Measurements from ENCODE around the gene ACTMAP. TPM values are rescaled to one million over a fixed set of nuclear protein-coding genes. Genes with fewer than 3 reads are reported as not detected.

Gene ACTMAP
- total and polyA plus RNA-seq, 9 of the 15 experiments (the other 6 are each of a cell fraction or from before 2014, with no cell fraction given), result 1.7 to 16.6 (median 4.9) TPM

DNA sequence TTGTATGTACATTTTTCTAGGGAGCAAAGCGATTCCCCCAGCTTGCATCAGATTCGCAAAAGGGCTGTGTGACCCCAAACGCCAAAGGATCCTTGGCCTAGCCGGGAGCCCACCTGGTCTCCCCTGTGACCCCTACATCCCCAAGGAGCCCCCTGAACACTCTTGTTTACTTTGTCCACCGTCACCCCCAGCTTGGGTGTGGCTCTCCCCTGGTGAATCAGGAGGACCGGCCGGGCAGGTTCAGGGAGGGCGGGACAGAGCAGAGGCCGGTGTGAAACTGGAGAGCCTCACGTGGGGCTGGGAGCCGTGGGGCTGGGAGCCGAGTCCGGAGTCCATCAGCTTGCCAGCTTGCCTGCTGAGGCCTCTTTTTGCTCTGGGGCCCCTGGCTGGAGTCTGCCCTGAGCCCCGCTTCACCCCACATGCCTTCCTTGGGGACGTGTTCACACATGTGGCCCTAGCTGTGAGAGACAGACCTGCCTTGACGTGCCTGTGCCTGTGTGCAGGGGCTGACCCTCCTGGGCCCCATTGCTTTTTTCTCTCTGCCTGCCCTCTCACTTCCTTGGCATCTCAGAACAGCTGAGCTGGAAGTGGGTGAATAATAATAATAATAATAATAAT lies 31.4 kb downstream of the ACTMAP start:
- intact Hi-C loops (cut with micrococcal nuclease), result no loop called here
- POLR2A ChIA-PET, result interaction anchor here (0.6 to 1.3 kb wide), 7 partner anchors 11 to 253 kb away, joined by 3 to 5 read pairs (median 3); partner anchors contain the start of gene BLVRB
- in situ Hi-C loops (cut with MboI), result no loop called here
- Histone ChIP-seq H3K79me2 (ENCODE audit: control insufficient read depth, insufficient read depth, low read length) (peaks cover 64% of the 10 kb centered on the region), H3K9ac (ENCODE audit: insufficient read depth in 1 of 2, low read depth in 2 of 2, low read length in 2 of 2) (peak overlapping the region; percentile 79 to 90), H3K4me3 (peak overlapping the region; percentile 62), H3K9me1 (ENCODE audit: control insufficient read depth, insufficient read depth, low read length) (no peaks in the 10 kb centered on the region), H3K4me1 (replicated peaks in 1 of 2; ENCODE audit: control insufficient read depth in 2 of 2, insufficient read depth in 2 of 2, low read length in 2 of 2) (peaks cover 21 to 54% of the 10 kb centered on the region in 2 experiments), H3K27me3 (ENCODE audit: control insufficient read depth in 2 of 2, insufficient read depth in 2 of 2, low read length in 2 of 2) (no peaks in the 10 kb centered on the region), H3K4me2 (ENCODE audit: insufficient read depth, low read length) (peak overlapping the region; percentile 93), H3K36me3 (ENCODE audit: control insufficient read depth, insufficient read depth, low read length) (peaks cover 10% of the 10 kb centered on the region), H3K9me3 (replicated peaks; ENCODE audit: control insufficient read depth, insufficient read depth, low read depth, low read length) (no peaks in the 10 kb centered on the region), H3K27ac (ENCODE audit: extremely low read depth, low read depth, low read length) (peak overlapping the region; percentile 80), H2AFZ (ENCODE audit: low read depth, low read length) (peak overlapping the region; percentile 64), H4K20me1 (replicated peaks; ENCODE audit: control insufficient read depth, insufficient read depth, low read length) (no peaks in the 10 kb centered on the region)
- CTCF ChIA-PET (ENCODE audit: low intra/inter-chr PET ratio), result no interaction called here
- BruUV-seq (replicated peaks), result no TSS peak
- DNase-seq (ENCODE audit: extremely low read depth in 1 of 4, low spot score in 3 of 4) (peak; percentile 60 to 71 (median 64)), FAIRE-seq (no peak), ATAC-seq (peak; percentile 65)
- 0% methylated on average over 12 of the region's 16 CpGs for WGBS (ENCODE audit: insufficient coverage, low coverage, missing lambda C conversion rate)
- TF ChIP-seq RAD51 (IDR thresholded peaks at IDR 0.05; ENCODE audit: borderline replicate concordance, low read depth) (peak; percentile 54; the same call in 1 of the 2 replicates), HDAC1 (IDR thresholded peaks at IDR 0.05) (peak in 1 of 2 experiments; percentile 69; a peak in 2 of 4 replicates), ZBTB1 (CRISPR knock-in tag; IDR thresholded peaks at IDR 0.05; ENCODE audit: borderline replicate concordance, low read depth) (peak; percentile 21; the same call in 1 of the 2 replicates), ZFX (CRISPR knock-in tag; IDR thresholded peaks at IDR 0.05) (peak; percentile 38; the same call in 1 of the 2 replicates), MYC (IDR thresholded peaks at IDR 0.05; ENCODE audit: low read depth, low read length) (peak; percentile 59), MYC (CRISPR knock-in tag; IDR thresholded peaks at IDR 0.05; ENCODE audit: borderline replicate concordance, low read depth) (no peak), MBD2 (IDR thresholded peaks at IDR 0.05; ENCODE audit: borderline replicate concordance, low read depth) (no peak), NR2C1 (IDR thresholded peaks at IDR 0.05) (no peak), NR2C1 (tag; IDR thresholded peaks at IDR 0.05) (no peak), CXXC5 (CRISPR knock-in tag; IDR thresholded peaks at IDR 0.05) (peak; percentile 16; the same call in 1 of the 2 replicates), BRCA1 (IDR thresholded peaks at IDR 0.05) (no peak), BRCA1 (CRISPR knock-in tag; IDR thresholded peaks at IDR 0.05) (no peak), PTRF (tag; IDR thresholded peaks at IDR 0.05) (no peak), ZNF121 (CRISPR knock-in tag; conservative IDR thresholded peaks at IDR 0.05) (no peak), RBBP5 (IDR thresholded peaks at IDR 0.05; ENCODE audit: borderline replicate concordance, insufficient read depth, low read length, poor library complexity, severe bottlenecking) (peak; percentile 44), FOXA3 (CRISPR knock-in tag; conservative IDR thresholded peaks at IDR 0.05 in 1 of 2, IDR thresholded peaks at IDR 0.05 in 1 of 2) (peak in 1 of 2 experiments; percentile 70; a peak in 1 of 4 replicates)
- TF ChIP-seq, protein P1, sequence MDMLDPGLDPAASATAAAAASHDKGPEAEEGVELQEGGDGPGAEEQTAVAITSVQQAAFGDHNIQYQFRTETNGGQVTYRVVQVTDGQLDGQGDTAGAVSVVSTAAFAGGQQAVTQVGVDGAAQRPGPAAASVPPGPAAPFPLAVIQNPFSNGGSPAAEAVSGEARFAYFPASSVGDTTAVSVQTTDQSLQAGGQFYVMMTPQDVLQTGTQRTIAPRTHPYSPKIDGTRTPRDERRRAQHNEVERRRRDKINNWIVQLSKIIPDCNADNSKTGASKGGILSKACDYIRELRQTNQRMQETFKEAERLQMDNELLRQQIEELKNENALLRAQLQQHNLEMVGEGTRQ (CRISPR knock-in tag; IDR thresholded peaks at IDR 0.05), result peak; percentile 75
- TF ChIP-seq, protein P2, sequence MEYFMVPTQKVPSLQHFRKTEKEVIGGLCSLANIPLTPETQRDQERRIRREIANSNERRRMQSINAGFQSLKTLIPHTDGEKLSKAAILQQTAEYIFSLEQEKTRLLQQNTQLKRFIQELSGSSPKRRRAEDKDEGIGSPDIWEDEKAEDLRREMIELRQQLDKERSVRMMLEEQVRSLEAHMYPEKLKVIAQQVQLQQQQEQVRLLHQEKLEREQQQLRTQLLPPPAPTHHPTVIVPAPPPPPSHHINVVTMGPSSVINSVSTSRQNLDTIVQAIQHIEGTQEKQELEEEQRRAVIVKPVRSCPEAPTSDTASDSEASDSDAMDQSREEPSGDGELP (CRISPR knock-in tag; IDR thresholded peaks at IDR 0.05; ENCODE audit: borderline replicate concordance), result 0 out of 2 replicates have a peak, but pooled peaks have one; percentile 47
- TF ChIP-seq, protein P3, sequence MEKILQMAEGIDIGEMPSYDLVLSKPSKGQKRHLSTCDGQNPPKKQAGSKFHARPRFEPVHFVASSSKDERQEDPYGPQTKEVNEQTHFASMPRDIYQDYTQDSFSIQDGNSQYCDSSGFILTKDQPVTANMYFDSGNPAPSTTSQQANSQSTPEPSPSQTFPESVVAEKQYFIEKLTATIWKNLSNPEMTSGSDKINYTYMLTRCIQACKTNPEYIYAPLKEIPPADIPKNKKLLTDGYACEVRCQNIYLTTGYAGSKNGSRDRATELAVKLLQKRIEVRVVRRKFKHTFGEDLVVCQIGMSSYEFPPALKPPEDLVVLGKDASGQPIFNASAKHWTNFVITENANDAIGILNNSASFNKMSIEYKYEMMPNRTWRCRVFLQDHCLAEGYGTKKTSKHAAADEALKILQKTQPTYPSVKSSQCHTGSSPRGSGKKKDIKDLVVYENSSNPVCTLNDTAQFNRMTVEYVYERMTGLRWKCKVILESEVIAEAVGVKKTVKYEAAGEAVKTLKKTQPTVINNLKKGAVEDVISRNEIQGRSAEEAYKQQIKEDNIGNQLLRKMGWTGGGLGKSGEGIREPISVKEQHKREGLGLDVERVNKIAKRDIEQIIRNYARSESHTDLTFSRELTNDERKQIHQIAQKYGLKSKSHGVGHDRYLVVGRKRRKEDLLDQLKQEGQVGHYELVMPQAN (IDR thresholded peaks at IDR 0.05; ENCODE audit: borderline replicate concordance), result peak; percentile 58; the same call in 1 of the 2 replicates

Data from K562 (cell line).